GM12891 (cell line): ENCODE results near the gene CADM1.

Experiments
- POLR2A ChIP-seq: IDR thresholded peaks from 2 replicates; pipeline ENCODE4 v1.6.1; 2011; ENCODE audit warnings: low read depth, low read length, control low read depth
- POLR2AphosphoS5 ChIP-seq: IDR thresholded peaks from 2 replicates; pipeline ENCODE4 v1.6.1; 2011; ENCODE audit warnings: low read depth, low read length, control low read depth
- POU2F2 ChIP-seq: IDR thresholded peaks from 2 replicates; pipeline ENCODE4 v1.6.1; 2011; ENCODE audit warnings: low read depth, mild to moderate bottlenecking, control low read depth, low read length, moderate library complexity

- no peak for TF ChIP-seq POLR2A
- TF ChIP-seq POU2F2, result no peak
- TF ChIP-seq POLR2AphosphoS5, result no peak
Measured at GRCh38 chr11:115159207-115159606, 345.0 kb downstream of the CADM1 start.
